DOHH2 (cell line): ENCODE data around the gene CEMIP2.

ENCODE experiments used
- H3F3A ChIP-seq: fragments of 200-600 bp; sonication (generic), shearing (Covaris generic); 2 replicates; pipeline ENCODE4 v1.6.0; 2016; ENCODE audit warnings: antibody characterized with exemption, mild to moderate bottlenecking; ENCODE audit not compliant: control insufficient read depth, insufficient read depth
- H3K27ac ChIP-seq: fragments of 200-600 bp; sonication (generic); 2 replicates; pipeline ENCODE4 v1.5.1; 2014; ENCODE audit warnings: low read depth, mild to moderate bottlenecking, low read length, moderate library complexity
- H3K27me3 ChIP-seq: fragments of 200-600 bp; sonication (generic); 2 replicates; pipeline ENCODE4 v1.6.1; 2014; ENCODE audit warnings: mild to moderate bottlenecking, low read length, mixed read lengths; ENCODE audit not compliant: control insufficient read depth
- H3K36me3 ChIP-seq: fragments of 200-600 bp; sonication (generic); 2 replicates; pipeline ENCODE4 v1.6.1; 2014; ENCODE audit warnings: mild to moderate bottlenecking, low read length, moderate library complexity, mixed read lengths; ENCODE audit not compliant: control insufficient read depth
- H3K4me1 ChIP-seq: fragments of 200-600 bp; sonication (generic); 2 replicates; pipeline ENCODE4 v1.6.1; 2014; ENCODE audit warnings: mild to moderate bottlenecking, low read length, mixed read lengths; ENCODE audit not compliant: control insufficient read depth
- H3K4me2 ChIP-seq: fragments of 200-600 bp; sonication (generic); 2 replicates; pipeline ENCODE4 v1.6.0; 2014; ENCODE audit warnings: mild to moderate bottlenecking, low read length, moderate library complexity
- H3K4me3 ChIP-seq: fragments of 200-600 bp; sonication (generic); 2 replicates; pipeline ENCODE4 v1.5.1; 2014; ENCODE audit warnings: mild to moderate bottlenecking, low read length, mixed read lengths
- H3K79me2 ChIP-seq: fragments of 200-600 bp; sonication (generic); 2 replicates; pipeline ENCODE4 v1.6.1; 2014; ENCODE audit warnings: mild to moderate bottlenecking, low read length, mixed read lengths; ENCODE audit not compliant: control insufficient read depth
- H3K9me2 ChIP-seq: fragments of 200-600 bp; sonication (generic); replicated peaks from 2 replicates; pipeline ENCODE4 v1.6.1; 2014; ENCODE audit warnings: mild to moderate bottlenecking, low read length, mixed read lengths; ENCODE audit not compliant: control insufficient read depth
- H3K9me3 ChIP-seq: fragments of 200-600 bp; sonication (generic); 2 replicates; pipeline ENCODE4 v1.6.1; 2014; ENCODE audit warnings: antibody characterized with exemption, low read length, mixed read lengths; ENCODE audit not compliant: control insufficient read depth, insufficient read depth
- H4K20me1 ChIP-seq: fragments of 200-600 bp; sonication (generic); 2 replicates; pipeline ENCODE4 v1.6.0; 2014; ENCODE audit warnings: low read depth, mild to moderate bottlenecking, antibody characterized with exemption, low read length, moderate library complexity; ENCODE audit not compliant: control insufficient read depth, insufficient read depth
- CTCF ChIP-seq: fragments of 200-600 bp; sonication (generic); IDR thresholded peaks from one replicate; pipeline ENCODE4 v1.5.1; 2014; ENCODE audit warnings: antibody characterized with exemption, mild to moderate bottlenecking, low read depth, low read length; ENCODE audit not compliant: poor library complexity, severe bottlenecking
- EZH2phosphoT487 ChIP-seq: fragments of 200-600 bp; sonication (generic); IDR thresholded peaks from 2 replicates; pipeline ENCODE4 v1.6.1; 2017; ENCODE audit warnings: borderline replicate concordance, mild to moderate bottlenecking, antibody characterized with exemption, low read length, moderate library complexity, mixed read lengths

Gene CEMIP2

GRCh38 chr9:71801826-71802225 lies 33.5 kb upstream of the CEMIP2 start:
- Histone ChIP-seq H3K9me2 (no peaks in the 10 kb centered on the region), H4K20me1 (no peaks in the 10 kb centered on the region), H3F3A (no peaks in the 10 kb centered on the region), H3K27me3 (peaks cover 12% of the 10 kb centered on the region), H3K36me3 (no peaks in the 10 kb centered on the region), H3K27ac (no peak overlapping the region), H3K79me2 (no peaks in the 10 kb centered on the region), H3K4me2 (no peak overlapping the region), H3K9me3 (no peaks in the 10 kb centered on the region; the same call in 1 of the 2 replicates), H3K4me1 (peaks cover 23% of the 10 kb centered on the region), H3K4me3 (no peak overlapping the region)
- TF ChIP-seq CTCF: no peak
- TF ChIP-seq EZH2phosphoT487: no peak

GRCh38 chr9:71797266-71797665 lies 29.0 kb upstream of the CEMIP2 start:
- 0 out of 2 replicates have a peak overlapping the region, but pooled peaks have one; percentile 5 for H3K4me2 ChIP-seq
- TF ChIP-seq CTCF: no peak
- TF ChIP-seq EZH2phosphoT487: no peak

GRCh38 chr9:71796100-71796767 lies 27.9 kb upstream of the CEMIP2 start:
- Histone ChIP-seq H3K4me3 (peak overlapping the region; percentile 60), H3K27me3 (peaks cover 36% of the 10 kb centered on the region), H3K79me2 (no peaks in the 10 kb centered on the region), H3K9me2 (no peaks in the 10 kb centered on the region), H3K4me1 (peaks cover 47% of the 10 kb centered on the region), H3K36me3 (no peaks in the 10 kb centered on the region), H3K4me2 (peak overlapping the region; percentile 79), H3K9me3 (no peaks in the 10 kb centered on the region), H3K27ac (peak overlapping the region; percentile 90), H3F3A (peaks cover 15% of the 10 kb centered on the region), H4K20me1 (no peaks in the 10 kb centered on the region; the same call in 1 of the 2 replicates)
- no peak for TF ChIP-seq EZH2phosphoT487
- no peak for TF ChIP-seq CTCF

More at GRCh38 chr9:71797266-71797665, 29.0 kb upstream of the CEMIP2 start:
- H3K36me3 ChIP-seq: no peaks in the 10 kb centered on the region
- H3K27ac ChIP-seq: no peak overlapping the region
- H3K9me3 ChIP-seq: no peaks in the 10 kb centered on the region; the same call in 1 of the 2 replicates
- H3K4me1 ChIP-seq: peaks cover 54% of the 10 kb centered on the region
- H3K4me3 ChIP-seq: no peak overlapping the region
- H3K9me2 ChIP-seq: no peaks in the 10 kb centered on the region
- H4K20me1 ChIP-seq: no peaks in the 10 kb centered on the region; the same call in 1 of the 2 replicates
- H3K27me3 ChIP-seq: peaks cover 33% of the 10 kb centered on the region
- no peaks in the 10 kb centered on the region for H3K79me2 ChIP-seq
- peaks cover 15% of the 10 kb centered on the region for H3F3A ChIP-seq
